T follicular helper cell (primary cell): Measurements from ENCODE around the gene ENTREP1.

ENCODE experiments used
- DNase-seq: peaks from one replicate; pipeline ENCODE4 v3.0.0-alpha.2; 2020; ENCODE audit warnings: low read depth

ENTREP1 gene

DNA sequence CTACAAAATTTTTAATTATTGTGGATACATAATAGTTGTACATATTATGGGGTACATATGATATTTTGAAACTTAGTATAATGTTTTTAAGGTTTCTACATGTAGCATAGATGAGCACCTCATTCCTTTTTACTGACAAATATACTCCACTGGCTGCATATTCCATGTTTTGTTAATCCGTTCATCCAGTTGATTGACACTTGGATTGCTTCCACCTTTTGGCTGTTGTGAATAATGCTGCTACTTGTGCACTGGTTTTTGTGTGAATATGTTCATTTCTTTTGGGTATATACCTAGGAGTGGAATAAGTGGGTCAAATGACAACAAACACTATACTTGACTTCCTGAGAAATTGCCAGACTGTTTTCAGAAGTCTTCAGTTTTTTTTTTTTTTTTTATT is 2.8 kb upstream of the ENTREP1 start:
- no peak for DNase-seq

DNA sequence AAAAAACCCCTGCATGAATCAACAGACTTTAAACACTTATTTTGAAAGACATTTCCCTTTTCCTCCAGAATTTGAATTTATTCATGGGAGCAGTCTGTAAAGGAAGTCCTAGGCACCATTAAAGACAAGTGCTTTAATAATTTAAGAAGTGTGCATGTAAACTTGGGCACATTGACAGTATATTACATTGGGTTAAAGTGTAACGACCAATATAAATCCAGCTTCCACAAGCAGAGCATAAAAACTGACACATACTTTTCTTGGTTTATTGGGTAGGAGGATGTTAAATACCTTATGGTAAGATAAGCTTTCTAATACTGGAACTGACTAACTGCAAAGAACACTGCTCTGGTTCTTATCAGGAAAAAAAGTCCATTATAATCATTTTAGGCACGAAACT is 1.2 kb upstream of the ENTREP1 start:
- no peak for DNase-seq

DNA sequence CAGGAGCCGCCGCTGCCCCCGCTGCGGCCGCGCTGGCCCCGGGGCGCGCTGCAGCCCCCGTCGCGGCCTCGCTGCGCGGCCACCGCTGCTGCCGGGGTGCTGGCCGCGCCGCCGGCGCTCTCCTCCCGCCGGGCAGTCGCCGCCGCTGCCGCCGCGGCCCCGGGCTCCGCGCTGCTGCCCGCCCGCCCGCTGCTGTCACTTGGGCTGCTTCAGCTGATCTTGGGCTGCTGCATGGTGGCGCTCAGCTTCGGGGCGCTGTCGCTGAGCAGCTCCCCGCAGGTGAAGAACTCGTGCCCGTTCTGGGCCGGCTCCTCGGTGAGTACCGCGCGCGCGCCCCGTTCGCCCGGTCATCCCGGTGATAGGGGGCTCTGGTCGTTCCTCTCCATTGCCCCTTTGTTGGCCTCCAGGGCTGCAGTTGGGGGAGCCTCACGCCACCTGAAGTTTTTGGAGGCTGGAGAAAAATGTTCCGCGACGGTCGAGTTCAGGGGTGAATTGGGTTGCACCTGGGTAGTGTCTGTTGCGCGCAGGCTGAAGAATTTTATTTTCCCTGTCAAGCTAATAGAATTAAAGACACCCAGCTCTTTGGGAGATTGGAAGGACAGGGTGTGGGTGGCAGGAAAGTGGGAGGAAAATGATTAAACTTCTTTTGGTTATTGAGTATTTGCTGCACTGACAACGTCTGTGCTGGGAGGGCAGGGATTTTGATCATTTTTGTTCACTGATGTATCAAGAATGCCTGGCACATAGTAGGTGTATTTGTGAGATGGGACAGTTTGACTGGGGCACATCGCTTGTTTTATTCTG is 596 bp downstream of the ENTREP1 start:
- no peak for DNase-seq

DNA sequence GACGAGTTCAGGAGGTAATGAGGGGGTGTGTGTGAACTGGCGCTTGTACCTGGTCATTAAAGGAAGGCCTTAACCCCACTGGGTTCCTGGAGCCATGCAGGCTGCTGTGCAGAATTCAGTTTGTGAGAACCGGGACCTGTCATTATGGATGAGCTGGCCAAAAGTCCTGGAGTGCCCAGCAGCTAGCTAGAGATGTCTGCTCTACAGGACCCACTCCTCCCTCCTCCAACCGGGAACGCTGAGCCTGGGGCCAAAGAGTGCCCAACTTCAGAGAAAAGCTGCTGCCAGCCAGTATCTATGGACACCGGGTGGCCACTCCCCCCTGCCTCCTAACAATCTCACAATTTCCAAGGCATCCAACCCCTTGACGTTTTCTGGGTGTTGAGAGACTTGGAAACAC is 1.2 kb downstream of the ENTREP1 start:
- no peak for DNase-seq

DNA sequence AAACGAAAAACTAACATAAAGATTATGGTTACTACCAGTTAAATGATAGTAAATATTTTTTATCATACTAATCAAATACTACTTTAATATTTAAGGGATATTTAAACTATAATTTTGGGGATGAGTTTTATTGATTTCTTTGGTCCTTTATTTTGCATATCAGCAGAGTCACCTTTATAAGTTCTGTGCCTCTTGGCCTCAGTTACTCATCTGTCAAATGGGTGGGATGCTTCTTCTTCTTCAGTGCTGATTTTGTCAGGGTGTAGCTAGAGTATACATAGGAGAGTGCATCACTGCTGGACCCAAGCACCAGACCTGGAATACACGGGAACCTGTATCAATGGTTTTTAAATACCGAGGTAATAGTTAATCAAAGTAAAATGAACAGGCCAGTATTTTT is 5.6 kb downstream of the ENTREP1 start:
- DNase-seq = no peak

DNA sequence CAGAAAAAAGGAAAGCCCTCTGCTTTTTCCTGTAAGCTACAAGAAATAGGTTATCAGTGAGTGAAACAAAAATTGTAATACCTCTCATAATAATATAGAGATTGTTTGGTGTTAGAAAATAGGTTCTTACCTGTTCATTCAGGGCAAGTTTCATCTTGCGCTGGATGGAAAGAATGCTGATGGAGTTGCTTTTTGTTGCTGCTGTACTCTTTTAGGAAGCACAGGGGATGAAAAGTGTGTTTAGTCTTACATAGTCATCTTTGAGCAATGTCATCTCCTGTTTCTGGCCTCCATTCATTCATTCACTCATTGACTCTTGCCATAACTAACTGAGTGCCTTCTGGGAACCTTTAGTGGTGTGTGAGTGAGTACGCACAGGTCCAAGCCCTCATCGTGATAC is 6.4 kb downstream of the ENTREP1 start:
- no peak for DNase-seq

DNA sequence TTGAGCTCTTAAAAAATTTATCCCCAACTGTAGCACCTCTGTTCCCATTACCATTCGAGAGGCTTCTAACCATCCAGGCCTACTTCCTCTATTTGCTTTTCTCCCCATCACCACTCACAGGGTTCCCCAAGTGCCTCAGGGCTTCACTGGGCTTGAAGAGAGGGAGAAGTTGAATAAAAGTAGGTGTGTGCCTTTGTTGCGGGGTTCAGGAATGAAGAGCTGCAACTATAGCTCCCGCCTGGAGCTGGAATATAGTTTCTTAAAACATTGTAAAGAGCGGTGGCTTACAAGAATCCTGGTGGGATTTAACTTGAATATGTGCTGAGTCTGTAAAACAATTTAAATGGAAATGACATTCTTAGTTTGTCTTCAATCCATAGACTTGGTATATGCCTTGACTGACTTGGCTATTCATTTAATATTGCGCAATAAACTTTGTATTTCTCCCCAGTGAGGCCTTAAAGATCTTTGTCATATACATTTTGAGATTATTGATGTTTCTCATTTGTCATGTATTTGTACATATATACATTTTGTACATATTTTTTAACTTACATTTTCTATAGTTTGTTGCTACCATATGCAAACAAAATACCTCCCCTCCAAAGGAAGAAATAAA is 7.2 kb downstream of the ENTREP1 start:
- DNase-seq = no peak

DNA sequence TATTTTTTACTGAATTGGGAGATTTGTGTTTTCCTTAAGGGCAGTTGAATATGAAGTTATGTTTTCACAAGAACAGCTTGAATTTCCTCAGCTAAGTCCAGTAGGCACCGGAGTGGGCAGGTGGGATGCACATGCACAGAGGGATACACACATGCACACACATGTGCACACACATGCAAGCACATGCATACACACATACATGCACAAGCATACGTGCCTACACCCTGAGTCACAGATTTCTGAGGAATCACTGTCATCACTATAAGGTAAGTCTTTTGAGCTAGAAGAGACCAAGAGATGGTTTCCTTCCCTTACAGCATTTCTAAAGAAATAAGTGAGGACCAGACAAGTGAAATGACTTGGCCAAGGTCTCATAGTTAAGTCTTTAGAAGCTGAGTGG is 8.7 kb downstream of the ENTREP1 start:
- DNase-seq = no peak

DNA sequence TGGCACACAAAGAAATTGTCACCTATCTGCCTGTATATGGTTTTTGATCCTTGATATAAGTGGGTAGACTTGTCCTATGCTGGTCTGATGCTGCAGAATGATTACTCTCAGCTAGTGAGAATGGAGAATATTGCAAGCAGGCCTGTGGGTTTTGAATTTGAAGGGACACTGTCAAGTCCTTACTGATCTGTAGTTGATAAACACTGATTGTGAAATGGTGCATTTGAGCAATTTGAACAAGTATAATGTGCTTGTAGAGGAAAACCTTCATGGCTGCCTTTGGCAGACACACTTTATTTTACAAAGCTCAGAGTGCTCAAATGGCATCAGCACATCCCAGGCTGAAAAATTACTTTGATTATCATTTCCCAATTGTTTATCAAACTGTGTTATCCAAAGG is 9.3 kb downstream of the ENTREP1 start:
- no peak for DNase-seq

DNA sequence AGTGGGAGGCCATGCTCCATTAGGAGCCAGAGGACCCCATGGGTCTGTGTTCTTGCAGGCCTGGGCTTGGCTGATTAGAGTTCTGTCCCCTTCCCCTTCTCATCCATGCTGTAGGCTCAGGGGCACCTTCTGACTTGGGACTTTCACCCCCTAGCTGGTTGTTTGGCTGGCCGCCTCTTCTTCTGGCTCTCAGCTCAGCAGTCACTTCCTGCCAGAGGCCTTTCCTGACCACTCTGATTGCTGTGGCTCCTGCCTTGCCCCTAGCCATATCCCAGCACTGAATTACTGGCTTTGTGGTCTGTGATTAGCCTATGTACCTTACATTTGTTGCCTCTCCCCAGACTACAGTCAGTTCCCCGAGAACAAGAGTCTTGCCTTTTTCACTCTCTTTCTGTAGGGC is 14.6 kb downstream of the ENTREP1 start:
- DNase-seq = no peak

DNA sequence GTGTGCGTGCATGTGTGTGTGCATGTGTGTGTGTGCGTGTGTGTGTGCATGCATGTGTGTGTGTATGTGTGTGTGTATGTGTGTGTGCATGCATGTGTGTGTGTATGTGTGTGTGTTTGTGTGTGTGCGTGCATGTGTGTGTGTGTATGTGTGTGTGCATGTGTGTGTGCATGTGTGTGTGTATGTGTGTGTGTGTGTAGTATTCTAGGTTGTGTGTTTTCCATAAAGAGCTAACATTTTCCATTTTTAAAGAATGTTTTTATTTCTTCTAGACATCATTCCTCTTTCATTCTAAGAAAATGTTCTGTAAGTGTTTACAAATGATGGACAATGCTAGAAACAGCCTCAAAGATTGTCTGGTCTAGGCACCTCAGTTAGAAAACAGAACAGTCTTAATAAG is 15.6 kb downstream of the ENTREP1 start:
- DNase-seq = no peak

DNA sequence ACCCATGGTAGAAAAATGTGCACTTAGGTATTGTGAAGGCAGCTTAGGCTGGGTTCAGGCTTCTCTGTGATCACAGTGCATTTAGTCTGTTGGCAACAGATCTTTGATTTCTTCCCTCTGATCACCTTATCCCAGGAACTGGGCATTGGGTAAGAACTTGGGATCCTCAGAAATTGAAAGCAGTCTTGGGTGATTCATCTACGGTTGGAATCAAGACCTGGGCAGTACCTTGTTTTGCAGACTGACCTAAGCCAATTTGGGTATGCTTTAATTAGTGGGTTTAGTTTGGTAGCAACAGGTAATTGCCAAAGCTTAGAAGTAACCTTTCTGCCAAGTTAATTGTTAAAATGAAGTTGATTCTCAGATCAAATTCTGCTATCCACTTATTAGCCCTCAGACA is 17.8 kb downstream of the ENTREP1 start:
- no peak for DNase-seq

DNA sequence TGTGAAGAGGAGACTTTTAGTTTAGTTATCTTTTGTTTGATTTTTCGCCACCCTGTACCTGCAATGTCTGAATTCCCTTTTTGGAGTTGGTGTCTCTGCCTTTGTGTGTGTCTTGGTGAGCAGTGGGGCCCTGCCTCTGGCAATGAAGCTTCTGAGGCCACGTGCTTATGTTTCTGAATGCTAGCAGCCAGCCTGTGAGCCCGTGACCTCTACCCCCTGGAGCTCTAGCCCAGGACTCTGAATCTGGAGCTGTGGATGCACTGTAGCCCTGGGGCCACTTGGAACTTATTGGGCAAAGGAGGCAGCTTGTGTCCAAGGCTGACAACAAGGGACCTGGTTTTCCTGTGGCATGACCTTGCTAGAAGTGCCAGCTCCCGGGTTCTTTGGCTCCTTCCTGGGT is 19.4 kb downstream of the ENTREP1 start:
- DNase-seq = no peak

DNA sequence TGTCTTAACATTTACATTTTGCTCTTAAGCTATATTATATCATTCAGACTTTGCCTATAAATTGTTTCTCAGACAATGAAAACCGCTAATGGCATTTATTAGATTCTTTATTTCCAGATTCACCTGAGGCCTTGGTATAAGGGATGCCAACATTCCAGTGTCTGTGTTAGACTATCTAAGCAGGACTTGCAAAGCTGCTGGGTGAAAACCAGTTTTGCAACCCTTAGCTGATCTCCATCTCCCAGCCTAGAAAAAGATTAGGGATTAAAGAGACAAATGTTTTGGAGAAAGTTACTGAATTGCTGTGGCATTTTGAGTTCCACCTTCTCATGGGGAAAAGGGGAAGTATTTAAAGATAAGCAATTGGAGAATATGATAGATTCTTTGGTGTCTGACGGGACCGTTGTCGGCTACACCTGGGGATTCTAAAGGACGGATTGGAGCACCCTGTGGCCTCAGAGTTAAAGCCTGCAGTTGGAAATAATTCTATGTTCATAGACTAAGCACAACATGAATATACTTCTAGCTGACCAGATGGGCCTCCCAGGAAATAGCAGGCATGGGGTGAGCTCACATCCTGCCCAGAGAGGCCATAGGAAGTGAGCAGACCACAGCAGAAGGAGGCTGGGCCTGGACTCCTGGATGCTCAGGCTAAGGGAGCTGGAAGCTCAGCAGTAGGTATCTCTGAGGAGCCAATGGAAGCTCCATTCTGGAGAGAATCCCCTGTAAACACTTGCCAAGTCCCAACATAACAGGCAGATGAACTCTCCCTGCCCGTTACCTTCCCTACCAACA is 21.8 kb downstream of the ENTREP1 start:
- DNase-seq = no peak

DNA sequence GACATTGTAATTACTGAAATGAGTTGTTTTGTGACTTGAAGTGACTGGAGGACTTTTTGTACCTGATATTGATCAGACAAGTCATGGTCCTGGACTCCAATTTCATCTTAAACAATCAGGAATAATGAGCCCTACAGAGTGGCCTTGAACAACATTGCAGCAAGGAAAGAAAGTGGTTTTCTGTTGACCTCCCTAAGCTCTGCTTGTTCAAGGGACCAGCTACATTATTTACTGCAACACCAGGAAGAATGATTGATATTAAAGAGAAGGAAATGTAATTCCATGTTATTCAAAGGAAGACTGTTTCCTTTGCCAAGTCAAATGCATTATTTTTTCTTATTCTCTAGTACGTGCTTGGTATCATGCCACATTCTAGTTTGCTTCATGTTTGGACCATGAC is 22.6 kb downstream of the ENTREP1 start:
- DNase-seq = no peak

DNA sequence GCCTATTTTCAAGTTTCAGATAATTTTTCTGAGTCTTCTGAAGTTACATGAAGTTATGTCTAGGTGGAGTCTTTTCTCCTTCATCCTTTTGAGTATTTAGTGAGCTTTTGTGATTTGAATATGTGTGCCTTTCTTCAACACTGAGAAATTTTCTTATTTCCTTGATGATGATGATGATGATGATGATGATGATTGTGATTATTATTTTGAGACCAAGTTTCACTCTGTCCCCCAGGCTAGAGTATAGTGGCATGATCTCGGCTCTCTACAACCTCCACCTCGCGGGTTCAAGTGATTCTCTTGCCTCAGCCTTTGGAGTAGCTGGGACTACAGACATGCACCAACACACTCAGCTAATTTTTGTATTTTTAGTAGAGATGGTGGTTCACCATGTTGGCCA is 26.2 kb downstream of the ENTREP1 start:
- no peak for DNase-seq

DNA sequence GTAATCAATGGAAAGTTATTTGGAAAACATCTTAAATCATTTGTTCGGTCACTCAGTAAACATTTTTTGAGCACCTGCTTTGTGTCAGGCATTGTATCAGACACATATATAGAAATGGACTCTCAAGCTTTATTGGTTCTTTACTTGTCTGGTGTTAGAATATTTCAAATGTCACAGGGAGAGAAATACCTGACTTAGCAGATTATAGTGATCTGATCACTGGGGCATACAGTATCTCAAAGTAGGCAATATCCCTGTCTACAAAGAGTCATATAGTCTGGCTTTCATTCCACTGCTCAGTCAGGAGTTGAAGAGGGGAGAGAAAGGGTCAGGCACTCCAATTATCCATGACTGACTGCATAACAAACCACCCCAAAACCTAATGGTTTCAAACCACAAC is 30.2 kb downstream of the ENTREP1 start:
- no peak for DNase-seq

DNA sequence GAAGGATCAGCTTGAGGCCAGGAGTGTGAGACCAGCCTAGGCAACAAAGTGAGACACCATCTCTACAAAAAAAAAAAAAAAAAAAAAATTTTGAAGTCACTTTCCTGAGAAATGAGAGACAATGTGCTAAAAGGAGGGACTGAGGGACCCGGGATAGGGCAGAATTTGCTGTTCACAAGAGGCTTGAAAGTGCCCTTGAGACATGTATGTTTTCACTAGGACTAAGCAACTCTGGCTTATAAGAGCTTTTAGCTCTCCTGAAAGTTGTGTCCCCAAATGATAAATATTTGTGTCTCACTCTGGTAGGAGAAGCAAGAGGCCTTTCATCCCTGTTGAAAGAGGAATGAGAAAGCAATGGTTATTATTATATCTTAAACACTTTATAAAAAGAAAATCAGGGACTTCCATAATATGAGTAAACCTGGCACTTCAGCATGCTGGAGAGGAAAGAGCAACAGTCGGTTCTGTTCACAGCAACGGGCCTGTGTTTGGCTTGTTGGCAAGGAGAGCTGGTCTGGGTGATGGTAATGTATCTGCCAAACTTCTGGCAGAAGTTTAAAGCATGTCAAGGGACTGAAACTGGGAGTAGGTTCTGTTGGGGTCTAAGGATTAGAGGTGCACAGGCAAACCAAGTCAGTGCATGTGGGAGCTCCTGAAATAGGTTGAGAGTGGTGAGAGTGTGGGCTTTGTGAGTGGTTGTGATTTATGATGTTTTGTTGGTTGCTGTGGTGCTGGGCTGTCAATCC is 32.2 kb downstream of the ENTREP1 start:
- DNase-seq = no peak

DNA sequence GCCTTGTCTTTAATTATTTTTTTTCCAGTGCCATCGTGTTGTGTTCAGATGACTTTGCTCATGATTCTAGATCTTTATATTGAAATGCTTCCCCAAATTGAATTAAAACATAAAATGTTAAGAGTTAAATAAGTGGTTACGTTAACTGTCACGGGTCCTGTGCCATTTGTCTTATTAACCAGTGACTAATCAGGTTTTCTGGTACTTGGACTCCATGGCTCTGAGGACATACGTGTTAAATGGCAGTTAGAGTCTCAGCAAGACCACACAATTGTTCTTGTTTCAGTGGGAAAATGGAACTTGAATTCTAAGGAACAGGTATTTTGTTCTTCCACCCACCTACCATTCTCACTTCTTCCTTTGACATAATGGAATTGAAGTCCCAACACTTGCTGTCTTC is 32.8 kb downstream of the ENTREP1 start:
- no peak for DNase-seq

DNA sequence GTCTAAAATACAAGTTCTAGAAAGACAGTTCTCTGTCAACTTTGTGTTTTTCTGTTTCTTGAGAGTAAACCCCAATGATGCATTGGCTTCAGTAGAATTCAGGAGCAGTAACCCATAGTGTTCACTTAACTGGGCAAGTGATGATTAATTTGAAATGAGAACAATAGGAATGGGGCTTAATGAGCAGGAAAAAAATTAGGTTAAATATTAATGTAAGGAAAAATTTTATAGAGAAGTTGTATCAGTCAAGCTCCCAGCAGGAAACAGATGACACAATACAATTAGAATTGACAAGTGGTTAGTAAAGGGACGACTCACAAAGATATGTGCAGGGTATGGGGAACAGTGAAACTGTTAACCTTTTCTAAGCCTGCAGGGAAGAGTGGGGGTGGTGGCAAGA is 38.2 kb downstream of the ENTREP1 start:
- no peak for DNase-seq

DNA sequence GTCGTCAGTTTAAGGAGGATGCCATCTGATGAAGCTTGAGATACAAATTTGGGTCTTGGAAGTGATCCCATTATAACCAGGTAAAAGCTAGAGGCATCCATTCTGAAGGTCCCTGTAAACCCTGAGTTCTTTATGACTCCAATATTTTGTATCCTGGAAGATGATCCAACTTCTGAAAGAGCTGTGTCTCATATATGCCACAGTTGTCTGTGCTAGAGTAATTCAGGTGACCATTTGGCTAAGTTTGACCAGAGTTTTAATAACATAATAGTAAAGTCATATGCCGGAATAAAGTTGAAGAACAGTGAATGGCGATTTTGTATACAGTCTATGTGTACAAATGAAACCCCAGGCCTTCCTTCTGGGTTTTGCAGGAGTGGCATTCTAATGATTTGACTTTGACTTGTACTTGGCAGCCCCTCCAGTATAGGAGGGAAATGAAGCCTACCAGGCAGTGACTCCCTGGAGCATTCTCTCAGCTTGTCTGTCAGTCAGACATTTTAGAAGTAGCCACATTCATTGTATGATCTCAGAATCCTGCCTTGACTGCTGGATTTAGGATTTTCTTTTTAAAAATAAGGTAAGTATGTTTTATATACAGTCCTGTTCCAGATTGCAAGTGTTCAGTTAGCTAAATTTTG is 39.6 kb downstream of the ENTREP1 start:
- no peak for DNase-seq

DNA sequence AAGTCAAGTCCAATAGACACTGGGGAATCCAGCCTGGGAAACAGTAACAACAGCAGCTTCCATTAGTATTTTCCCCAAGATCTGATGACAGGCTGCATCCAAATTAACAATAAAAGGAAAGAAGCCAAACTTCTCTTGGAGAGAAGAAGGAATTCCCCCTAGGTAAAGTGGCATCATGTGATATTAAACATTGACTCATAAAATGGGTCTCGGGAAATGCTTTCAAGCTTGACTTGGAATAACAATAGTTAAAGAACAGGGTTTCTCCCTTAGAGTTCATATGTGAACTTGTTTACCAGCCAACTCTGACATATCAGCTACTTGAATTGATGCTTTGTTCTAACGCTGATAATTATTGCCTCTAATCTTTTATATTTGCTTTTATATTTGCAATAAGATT is 45.4 kb downstream of the ENTREP1 start:
- DNase-seq = no peak
